EH (cell line): ENCODE data around the gene ATP7B.

Experiments
- DNase-seq: peaks from one replicate; pipeline ENCODE4 v3.0.0-alpha.2; 2015; ENCODE audit warnings: low read depth

The ATP7B gene

GRCh38 chr13:51978796-51979556 is 32.3 kb downstream of the ATP7B start:
- no peak for DNase-seq

GRCh38 chr13:51977625-51978024 is 33.6 kb downstream of the ATP7B start:
- no peak for DNase-seq

DNA sequence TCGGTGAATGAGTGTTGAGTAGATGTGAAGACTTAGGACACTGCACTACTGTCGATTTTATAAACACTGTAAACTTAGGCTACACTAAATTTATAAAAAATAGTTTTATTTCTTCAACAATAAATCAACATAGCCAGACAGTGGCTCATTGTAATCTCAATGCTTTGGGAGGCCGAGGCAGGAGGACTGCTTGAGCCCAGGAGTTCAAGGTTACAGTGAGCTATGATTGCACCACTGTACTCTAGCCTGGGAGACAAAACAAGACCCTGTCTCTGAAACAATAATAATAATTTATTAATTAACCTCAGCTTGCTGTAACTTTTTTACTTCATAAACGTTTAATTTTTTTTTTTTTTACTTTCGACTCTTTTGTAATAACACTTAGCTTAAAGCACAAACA is 34.4 kb downstream of the ATP7B start:
- no peak for DNase-seq

- DNase-seq: no peak
Observed at GRCh38 chr13:51976423-51976822, 34.8 kb downstream of the ATP7B start.

DNA sequence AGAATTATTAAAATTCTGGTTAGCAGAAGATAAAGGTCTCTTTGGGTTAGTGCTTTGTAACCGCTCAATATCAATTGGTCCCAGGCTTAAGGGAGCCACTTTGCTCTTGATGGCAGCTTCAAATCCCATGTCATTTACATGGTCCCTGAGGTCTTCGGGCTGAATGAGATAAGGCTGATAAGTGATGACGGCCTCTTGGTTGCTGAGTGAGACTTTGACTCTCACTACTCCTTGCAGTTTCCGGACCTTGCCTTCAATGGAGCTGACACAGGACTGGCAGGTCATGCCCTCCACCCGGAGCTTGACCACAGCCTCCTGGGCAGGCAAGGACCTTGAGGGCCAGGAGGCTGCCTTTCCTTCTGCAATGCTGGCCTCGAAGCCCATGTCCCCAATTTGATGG is 36.8 kb downstream of the ATP7B start:
- DNase-seq: no peak

- no peak for DNase-seq
Observed at GRCh38 chr13:51971520-51972426, 39.5 kb downstream of the ATP7B start.

DNA sequence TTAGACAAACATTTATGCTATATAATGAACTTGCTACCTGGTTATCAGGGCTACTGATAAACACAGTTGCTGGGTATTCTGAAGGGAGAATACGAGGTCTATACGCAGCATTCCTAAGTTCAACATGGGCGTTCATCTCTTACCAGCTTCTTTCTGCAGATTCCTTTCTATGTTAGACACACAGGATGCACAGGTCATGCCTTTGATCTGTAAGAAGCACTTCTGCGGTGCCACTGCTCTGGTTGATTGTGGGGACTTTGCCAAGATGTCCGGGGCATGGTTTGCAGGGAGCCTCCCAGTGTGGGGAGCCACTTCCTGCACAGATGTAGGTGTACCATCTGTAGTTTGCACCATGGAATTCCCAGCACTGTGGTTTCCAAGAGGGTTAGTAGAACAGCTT is 40.9 kb downstream of the ATP7B start:
- DNase-seq: no peak

DNA sequence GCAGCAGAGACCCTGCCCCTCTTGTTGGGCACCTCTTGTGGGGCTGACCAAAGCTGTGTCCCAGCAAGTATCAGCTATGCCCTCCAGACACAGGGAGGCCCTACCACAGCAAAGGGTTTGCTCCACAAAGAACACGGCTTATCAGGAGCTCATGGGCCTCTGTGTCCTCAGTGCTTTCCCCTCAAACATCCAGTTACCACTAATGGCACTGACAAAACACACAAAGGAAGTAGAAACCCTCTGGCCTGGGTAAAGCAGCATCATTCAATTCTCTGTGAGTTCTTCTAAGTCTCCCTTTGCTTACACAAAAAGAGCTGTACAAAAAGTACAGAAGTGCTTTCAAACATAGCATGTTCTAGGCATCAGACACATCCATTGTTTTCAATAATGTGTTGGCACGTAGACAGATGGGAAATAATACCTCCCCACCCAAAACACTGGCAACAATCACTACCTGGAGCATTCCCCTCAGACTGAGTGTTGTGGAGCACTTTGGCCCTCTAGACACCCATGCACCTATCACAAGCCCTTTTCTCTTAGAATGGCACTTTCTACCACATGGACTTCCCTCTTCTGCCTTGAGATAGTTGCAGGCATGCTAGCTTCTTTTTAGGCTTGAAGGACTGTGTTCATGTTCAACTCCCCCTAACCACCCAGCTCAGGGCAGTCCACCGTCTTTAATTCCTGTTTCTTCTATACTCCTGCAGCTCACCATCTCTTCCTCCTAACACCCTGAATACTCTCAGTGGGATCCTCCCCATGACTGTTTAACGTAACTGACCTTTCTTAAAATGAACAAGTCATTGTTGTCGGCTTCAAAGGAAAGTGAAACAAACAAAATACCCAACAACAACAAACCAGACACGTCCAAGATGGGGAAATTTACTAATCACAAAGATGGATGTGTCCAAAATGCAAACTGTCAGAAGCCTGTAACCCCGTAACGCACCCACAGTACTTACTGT is 43.5 kb downstream of the ATP7B start:
- no peak for DNase-seq

DNA sequence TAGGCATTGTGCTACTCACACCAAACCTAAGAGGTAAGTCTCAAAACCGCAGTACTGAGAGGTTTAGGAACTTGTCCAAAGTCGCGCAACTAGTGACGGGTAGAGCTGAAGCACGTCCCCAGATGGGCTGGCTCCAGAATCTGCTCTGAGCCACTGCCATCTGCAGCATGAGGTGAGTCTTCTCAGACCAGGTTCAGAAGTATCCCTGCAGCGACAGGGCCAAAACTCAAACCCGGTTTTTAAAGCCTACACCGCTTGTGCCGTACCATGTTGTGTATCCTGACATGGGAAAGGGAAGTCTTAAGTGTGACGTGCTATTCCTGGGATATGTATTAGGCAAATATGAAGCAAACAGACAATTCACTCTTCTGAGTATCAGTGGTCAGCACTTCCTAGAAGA is 45.1 kb downstream of the ATP7B start:
- DNase-seq: no peak

GRCh38 chr13:51961493-51962403 is 49.5 kb downstream of the ATP7B start:
- no peak for DNase-seq

DNA sequence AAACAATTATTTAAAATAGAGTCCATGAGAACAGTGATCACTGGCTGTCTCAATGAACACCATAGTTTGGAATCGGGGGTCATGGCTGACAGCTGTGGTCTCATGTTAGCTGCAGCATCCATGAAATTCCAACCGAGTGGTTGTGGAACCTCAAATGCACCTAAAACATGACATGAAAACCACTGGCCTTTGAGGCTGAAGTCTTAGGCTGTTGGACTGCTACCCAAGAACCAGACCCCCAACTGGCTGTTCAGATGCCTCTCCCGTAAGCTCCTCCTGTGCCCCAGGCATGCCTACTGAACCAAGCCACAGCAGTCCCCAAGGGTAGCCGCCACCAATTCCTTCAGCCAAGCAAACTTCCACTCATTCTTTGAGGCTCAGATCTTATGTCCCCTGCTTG is 50.5 kb downstream of the ATP7B start:
- no peak for DNase-seq

DNA sequence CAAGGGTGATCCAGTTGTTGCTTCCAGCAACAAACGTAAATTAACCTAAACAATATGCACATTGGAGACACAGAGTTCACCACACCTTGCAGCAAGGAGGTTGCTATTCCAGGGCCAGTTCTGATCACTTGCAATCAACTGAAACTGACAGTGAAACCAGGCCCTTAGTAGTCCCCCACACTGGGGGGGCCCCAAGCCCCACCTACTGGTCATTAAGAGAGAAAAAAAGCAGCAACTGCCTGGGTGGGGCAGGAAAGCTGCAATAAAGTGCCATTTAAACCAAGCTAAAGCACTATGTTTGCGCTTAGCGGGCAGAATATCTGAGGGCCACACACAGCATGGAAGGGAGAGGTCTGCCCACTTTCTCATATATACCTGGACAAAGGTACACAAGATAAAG is 51.5 kb downstream of the ATP7B start:
- DNase-seq: no peak

- no peak for DNase-seq
Observed at GRCh38 chr13:51958217-51958547, 53.1 kb downstream of the ATP7B start.

DNA sequence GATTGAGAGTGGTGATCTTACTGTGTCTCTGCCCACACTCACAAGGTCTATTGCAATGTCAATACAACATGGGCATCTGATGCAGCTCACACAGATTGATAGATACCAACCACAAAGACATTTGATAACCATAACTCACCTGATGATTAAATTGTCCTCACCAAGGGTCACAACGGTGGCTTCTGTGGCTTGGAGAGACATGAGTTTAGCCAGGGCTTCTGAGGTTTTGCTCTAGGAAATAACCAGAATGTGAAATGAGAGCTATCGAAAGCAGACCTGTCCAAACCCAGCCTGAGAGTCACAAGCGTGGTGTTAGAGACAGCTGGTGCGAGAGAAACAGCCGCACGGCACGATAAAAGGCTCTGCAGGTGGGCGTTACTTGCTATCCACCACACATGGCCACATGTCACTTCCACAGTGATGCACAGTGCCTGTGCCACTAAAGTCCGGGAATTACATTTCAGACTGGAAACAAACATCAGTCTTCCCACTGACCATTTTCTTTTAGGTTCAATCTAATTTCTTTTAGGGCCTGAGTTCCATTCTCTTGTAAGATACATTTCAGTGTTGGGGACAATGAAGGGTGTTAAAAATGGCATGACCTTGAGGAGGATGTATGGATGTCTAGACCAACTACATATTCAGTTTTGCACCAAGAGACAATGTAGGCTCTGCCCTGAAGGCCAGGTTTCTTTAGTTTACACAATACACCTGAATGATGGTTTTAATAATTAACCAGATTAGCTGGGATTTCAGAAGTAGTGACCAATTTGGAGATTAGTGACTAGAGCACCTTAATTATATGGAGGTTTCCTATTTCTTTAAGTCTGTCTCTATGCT is 53.7 kb downstream of the ATP7B start:
- no peak for DNase-seq

DNA sequence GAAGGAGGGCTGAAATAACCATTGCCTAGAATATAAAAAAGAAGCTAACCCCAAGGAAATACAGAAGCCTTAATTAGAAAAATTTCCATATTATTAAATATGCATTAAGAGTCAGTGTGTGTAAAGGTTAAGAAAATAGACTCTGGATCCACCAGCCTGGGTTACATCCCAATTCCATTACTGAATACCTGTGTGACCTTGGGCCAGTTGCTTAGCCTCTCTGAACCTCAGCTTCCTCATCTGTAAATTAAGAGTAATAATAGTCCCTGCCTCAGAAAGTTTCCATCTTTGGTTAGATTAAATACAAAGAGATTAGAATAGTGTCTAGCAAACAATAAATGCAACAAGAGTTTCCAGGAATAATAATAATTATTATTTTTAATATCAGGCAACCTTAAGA is 54.5 kb downstream of the ATP7B start:
- DNase-seq: no peak

DNA sequence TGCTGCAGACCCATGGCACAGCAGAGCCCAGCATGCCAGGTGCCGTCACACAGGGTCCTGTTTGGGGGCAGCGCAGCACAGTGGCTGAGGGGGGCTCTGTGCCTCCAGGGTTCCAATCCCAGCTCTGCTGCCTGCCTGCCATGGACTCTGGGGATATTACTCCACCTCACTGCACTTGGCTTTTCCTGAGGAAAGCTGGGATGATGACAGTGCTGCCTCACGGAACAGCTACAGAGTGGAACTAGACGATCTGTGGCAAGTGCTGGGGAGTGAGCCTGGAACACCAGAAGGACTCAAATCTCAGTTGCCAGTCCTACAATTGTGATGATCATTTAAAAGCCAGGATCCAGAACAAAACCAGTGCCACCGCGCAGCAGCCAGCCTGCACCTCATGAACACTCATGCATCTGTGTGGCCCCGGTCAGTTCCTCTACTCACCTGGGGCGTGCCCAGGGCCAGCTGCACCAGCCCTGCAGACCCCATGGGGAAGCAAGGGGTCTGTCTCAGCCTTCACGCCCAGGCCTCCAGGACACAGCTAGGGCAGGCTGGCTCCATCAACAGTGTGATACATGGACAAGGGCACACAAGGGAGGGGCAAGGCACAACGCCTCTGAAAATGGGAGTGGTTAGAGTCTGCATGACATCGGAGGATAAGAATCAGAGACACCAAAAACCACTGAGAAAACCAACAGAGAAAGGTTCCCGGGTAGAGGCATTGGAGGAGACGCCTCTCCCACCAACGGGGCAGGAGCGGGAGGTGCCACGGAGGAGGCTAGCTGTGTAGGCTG is 55.2 kb downstream of the ATP7B start:
- peak; percentile 9 for DNase-seq

- DNase-seq: no peak
Observed at GRCh38 chr13:51955281-51955771, 55.9 kb downstream of the ATP7B start.

GRCh38 chr13:51953347-51954195 is 57.7 kb downstream of the ATP7B start:
- no peak for DNase-seq
